Measurements from ENCODE around the gene EPHA1.

The EPHA1 gene

DNA sequence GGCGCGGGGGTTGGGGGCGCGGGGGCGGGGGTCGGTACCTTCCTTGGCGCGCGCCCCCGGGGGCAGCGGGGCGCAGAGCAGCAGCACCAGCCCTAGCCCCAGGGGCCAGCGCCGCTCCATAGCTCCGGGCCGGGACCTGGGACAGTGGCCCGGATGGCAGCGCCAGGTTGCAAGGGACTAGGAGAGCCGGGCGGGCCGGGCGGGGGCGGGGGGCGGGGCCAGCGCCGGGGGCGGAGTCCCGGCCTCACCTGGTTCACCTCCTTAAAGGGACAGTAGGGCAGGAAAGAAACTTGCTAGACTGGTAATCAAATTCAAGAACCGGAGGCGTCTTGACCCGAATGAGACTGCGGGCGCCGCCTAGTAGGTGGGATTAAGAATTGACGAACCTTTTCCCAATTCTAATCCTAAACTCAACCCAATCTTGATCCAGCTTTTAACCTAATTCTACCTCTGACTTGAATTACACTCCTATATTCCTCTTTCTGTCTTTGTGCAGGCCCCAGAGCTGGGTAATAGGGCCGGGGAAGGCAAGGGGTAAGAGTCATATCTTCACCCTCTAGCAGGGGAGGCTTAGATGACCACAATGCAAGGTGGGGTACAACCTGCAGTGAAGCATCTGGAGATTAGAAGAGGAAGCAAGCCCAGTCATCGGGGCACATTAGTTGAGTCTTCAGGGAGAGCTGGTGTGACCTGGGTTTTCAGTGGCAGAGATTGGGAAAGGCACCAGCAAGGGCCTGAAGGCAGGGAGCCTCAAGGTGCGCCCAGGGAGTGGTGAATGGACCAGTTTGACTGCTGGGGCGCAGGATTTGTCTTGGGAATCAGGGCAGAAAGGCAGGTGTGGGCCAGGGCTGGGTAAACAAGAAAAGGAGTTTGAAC lies at the start of gene EPHA1:
Gene EPHA1 (minus strand): TSS at position 171 of the 876 bp plus-strand sequence. CDS start 51 bp downstream, at position 120.
- DNase-seq (ENCODE audit: low read depth in 2 of 2) = no peak

DNA sequence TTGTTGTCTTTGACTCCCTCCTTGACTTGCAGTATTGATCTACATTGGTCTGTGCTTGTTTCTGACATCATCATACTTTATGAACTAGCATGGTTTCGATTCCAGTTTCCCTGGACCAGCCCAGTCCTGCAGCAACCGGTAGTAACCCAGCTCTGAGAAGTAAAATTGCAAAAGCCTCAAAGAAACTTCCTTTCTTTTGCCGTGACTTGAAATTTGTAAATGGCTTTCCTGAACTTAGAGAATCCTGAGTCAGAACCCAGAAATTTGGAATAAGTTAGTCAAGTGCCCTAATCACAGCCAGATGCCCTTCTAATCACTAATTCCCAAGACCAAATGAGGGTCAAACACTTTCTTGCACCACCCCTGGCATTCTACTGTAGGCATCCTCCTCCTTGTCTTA lies 49.6 kb upstream of the EPHA1 start:
- DNase-seq (ENCODE audit: low read depth in 2 of 2) = no peak

DNA sequence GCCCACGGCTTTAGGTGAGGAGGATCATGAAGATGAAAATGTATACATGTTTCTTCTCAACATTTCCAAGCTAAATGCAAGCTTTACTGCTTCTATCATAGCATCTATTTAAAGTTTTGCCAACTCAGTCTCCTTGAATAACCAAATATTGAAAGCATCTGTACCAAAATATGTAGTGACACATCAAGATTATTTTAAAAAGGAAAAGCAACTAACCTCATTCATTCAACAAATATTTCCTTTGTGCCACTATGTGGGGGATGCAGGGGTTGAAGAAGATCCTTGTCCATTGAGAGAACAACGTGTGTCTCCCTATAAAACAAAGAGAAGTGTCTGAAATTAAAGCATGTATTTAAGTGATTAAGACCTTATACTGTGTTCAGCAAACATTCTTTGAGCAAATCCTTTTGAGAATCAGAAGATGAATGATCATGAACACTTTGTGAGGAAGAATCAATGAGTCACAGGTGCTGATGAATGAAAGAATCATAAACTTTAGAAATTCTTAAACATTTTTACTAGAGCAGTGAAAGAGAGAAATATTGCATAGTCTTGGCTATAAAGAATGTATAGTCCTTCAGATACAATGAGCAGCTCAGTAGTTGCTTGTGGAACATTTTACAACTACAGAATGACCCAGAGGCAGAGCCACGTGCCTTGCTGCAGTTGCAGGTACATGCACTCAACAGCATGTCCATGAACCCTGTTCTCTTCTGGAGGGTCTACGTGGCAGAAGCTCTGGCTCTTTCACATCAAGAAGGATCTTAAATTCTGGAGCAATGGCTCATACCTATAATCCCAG lies 48.5 kb upstream of the EPHA1 start:
- no peak for DNase-seq (ENCODE audit: low read depth in 2 of 2)

DNA sequence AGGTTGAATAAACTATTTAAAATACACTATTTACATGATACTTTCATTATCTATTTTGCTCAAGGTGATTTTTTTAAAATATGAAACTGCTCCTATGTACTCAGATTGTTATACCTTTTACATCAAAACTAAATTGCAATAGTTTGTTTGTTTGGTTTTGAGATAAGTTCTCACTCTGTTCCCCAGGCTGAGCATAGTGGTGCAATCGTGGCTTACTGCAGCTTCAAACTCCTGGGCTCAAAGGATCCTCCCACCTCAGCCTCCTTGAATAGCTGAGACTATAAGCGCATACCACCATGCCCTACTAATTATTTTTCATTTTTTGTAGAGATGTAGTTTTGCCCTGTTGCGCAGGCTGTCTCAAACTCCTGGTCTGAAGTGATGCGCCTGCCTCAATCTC lies 47.3 kb upstream of the EPHA1 start:
- DNase-seq (ENCODE audit: low read depth in 2 of 2) = no peak

DNA sequence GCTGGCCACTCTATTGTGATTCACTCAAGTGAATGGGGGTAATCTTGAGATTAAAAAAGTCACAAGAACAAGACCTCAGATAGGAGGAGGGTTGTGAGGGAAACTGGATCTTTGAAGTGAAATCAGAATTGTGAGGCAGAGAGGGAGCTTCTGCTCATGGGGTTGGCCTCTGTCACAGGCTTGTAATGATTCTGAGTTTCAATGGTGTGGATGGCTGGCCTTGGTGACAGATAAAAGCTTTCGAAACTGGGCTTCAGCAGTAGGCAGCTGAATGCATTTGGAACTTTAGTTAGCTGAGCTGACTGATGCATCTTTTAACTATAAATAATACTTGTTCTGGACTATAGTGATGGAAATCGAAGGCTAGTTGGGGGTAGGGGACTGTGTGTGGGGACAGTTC lies 46.8 kb upstream of the EPHA1 start:
- DNase-seq (ENCODE audit: low read depth in 2 of 2) = no peak

GRCh38 chr7:143454091-143454680 lies 45.5 kb upstream of the EPHA1 start:
- DNase-seq (ENCODE audit: low read depth in 2 of 2) = no peak

- no peak for DNase-seq (ENCODE audit: low read depth in 2 of 2)
Measured at GRCh38 chr7:143452495-143452894, 43.8 kb upstream of the EPHA1 start.

GRCh38 chr7:143451746-143452145 lies 43.1 kb upstream of the EPHA1 start:
- no peak for DNase-seq (ENCODE audit: low read depth in 2 of 2)

DNA sequence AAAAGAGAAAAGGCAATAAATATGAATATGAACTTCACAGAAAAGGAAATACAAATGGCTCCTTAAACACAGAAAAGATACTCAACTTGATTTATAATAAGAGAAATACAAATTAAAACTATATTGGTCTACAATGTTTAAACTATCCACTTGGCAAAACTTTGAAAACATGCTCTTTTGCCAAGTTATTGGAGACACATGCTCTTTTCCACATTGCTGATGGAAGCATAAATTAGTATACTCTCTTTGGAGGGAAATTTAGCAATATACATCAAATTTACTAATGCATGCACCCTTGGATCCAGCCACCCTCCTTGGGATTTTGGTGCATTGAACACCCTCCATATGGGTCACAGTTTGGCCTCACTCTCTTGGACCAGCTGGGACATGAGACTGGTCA lies 42.5 kb upstream of the EPHA1 start:
- no peak for DNase-seq (ENCODE audit: low read depth in 2 of 2)

DNA sequence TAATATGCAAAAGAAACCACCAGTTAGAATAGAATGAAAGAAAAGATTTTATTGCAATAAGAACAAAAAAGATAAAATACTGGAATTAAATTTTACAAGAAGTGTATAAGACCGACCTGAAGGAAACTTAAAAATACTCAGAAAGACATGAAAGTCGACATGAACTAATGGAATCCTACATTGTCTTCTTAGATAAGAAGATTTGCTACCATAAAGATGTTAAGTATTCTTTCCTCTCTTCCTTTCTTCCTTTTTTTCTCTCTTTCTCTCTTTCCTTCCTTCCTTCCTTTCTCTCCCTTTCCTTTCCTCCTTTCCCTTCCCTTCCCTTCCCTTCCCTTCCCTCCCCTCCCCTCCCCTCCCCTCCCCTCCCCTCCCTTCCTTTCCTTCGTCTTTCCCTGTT lies 41.1 kb upstream of the EPHA1 start:
- DNase-seq (ENCODE audit: low read depth in 2 of 2) = no peak

- no peak for DNase-seq (ENCODE audit: low read depth in 2 of 2)
Measured at GRCh38 chr7:143448429-143448828, 39.8 kb upstream of the EPHA1 start.

DNA sequence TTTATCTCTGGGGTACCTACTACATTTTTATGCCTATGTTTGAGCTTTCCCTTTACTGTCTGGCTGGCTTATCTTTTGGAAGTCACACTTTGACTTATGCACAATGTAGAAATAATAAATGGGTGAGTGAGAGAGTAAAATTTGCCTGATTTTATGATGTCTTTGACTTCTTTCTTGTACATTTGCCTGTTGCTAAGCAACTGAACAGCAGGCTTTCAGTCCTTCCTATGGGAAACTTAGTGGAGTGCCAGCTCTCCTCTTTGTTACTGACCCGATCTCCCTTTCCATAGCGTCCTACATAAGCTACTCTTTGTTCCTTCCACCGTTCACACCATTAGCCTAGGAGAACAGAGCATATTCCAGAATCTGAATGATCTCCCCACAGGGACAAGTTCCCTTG lies 38.8 kb upstream of the EPHA1 start:
- DNase-seq (ENCODE audit: low read depth in 2 of 2) = no peak

GRCh38 chr7:143444785-143445184 lies 36.1 kb upstream of the EPHA1 start:
- DNase-seq (ENCODE audit: low read depth in 2 of 2) = no peak

GRCh38 chr7:143444063-143444782 lies 35.6 kb upstream of the EPHA1 start:
- DNase-seq (ENCODE audit: low read depth in 2 of 2) = no peak

DNA sequence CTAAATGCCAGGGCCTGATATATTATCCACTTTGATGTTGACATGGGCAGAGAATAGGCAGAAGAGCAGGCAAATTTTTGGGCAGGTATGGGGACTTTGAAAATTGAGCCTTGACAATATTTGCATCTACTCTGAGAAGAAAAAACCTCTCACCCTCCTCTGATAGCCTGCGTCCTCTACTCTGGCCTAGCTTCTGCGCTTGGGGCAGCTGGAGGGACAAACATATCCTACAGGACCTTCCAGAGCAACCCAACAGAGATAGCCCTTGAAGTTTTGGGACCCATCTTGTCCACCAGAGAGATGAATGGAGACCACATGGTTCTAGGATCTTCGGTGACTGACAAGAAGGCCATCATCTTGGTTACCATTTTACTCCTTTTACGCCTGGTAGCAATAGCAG lies 34.5 kb upstream of the EPHA1 start, which contains the start of gene TAS2R60:
Gene TAS2R60 (plus strand): TSS at position 301 of the 400 bp plus-strand sequence. CDS start 0 bp downstream, at position 301.
- no peak for DNase-seq (ENCODE audit: low read depth in 2 of 2)

- no peak for DNase-seq (ENCODE audit: low read depth in 2 of 2)
Measured at GRCh38 chr7:143439866-143440265, 31.2 kb upstream of the EPHA1 start.

DNA sequence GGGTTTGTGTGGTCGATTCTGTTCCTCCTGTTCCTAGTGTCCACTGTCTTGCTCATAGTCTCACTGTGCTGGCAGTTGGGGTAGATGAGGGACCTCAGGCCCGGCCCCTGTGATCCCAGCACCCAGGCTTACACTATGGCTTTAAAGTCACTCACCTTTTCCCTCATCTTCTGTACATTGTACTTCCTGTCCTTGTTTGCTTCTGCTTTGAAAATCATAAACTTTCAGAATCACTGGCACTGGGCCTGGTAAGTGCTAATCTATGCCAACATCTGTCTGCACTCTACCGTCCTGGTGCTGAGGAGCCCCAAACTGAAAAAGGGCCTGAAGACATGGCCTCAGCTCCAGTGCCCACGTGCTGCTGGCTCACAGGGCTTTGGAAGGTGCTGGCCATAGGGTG lies 28.9 kb upstream of the EPHA1 start:
- no peak for DNase-seq (ENCODE audit: low read depth in 2 of 2)

DNA sequence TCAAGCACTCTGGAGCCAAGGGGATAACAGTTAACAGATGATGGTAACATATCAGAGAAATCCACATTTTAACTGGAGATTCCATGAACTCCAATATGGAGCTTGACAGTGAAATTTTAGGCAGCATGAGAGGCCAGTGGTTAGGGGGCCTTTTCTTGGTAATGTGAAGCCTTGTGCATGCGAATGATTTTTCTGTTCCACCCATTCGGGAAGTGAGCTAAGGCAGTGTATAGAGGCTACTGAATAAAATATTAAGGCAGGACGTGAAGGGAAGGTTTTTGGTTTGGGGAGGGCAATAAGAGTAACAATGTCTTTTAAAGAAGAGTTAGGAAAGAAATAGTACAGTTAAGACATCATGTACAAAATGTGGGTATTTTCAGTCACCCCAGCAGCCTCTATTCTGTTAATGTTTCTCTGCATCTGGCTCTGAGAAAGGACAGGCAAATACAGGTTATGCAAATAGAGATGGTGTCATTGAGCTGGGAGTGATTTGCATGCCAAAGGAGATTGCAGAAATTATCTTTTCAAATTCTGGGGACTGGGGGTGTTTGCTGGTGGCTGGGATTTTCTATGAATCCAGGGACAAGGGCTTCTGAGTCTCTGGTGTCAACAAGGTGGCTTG lies 27.8 kb upstream of the EPHA1 start:
- DNase-seq (ENCODE audit: low read depth in 2 of 2) = no peak

DNA sequence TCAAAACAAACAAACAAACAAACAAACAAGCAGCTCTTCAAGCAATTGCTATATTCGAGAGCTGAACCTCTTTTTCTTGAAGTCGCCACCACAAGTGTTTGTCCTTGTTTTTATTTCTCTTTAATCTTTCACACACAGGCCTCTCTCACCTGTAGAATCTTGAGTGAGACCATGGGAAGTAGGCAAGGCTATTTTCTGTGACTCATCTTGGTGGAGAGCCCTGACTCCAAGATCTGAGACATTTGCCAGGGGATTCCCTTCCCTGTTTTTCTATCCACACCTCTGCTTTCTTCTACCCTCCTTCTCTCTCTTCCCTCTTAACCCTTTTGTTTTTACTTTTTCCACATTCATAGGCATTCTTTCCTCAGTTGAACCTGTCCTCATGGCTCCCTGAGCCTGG lies 26.6 kb upstream of the EPHA1 start:
- no peak for DNase-seq (ENCODE audit: low read depth in 2 of 2)

DNA sequence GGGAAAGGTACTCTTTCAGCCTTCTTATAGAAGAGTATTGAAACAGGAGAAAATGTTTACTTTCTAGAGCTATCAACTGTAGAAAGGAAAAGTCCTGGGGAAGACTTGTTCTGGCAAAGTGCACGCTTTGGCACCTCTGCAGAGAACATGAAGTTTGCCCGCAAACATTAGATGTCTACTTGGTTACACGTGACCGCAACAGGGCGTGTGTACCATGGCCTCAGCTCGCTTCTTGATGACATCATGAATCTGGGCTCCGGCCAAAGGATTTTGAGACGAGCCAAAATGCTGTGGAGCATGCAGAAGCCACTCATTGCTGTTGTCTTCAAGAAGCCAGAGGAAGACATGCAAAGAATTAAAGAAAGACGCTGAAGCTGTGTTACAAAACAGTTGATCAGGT lies 26.0 kb upstream of the EPHA1 start:
- DNase-seq (ENCODE audit: low read depth in 2 of 2) = no peak

- no peak for DNase-seq (ENCODE audit: low read depth in 2 of 2)
Measured at GRCh38 chr7:143433759-143434158, 25.1 kb upstream of the EPHA1 start.
